Type B pancreatic cell (in vitro differentiated cells): ENCODE results near the gene SPATA9. TPM values are rescaled to one million over a fixed set of nuclear protein-coding genes. Genes with fewer than 3 reads are reported as not detected.

Source experiments
- DNase-seq: peaks from one replicate; pipeline ENCODE4 v3.0.0; 2021; ENCODE audit warnings: mixed read lengths; ENCODE audit not compliant: unreplicated experiment; ENCODE audit errors: extremely low spot score
- H3K27ac Mint-ChIP-seq: 2 replicates; pipeline ENCODE4 v1.8.0; 2021; ENCODE audit warnings: mild to moderate bottlenecking, mixed read lengths
- H3K27me3 Mint-ChIP-seq: 2 replicates; pipeline ENCODE4 v1.8.0; 2021; ENCODE audit warnings: mixed read lengths
- H3K36me3 Mint-ChIP-seq: 2 replicates; pipeline ENCODE4 v1.8.0; 2021; ENCODE audit warnings: mixed read lengths
- H3K4me1 Mint-ChIP-seq: one replicate; pipeline ENCODE4 v1.8.0; 2021; ENCODE audit warnings: mixed read lengths; ENCODE audit not compliant: unreplicated experiment
- H3K4me3 Mint-ChIP-seq: 2 replicates; pipeline ENCODE4 v1.8.0; 2021; ENCODE audit warnings: mild to moderate bottlenecking, mixed read lengths
- H3K9me3 Mint-ChIP-seq: 2 replicates; pipeline ENCODE4 v1.8.0; 2021; ENCODE audit warnings: mixed read lengths
- total RNA-seq: library from RNA; stranded (reverse); gene quantifications from 2 replicates; pipeline ENCODE4 v1.2.1, GENCODE V29; 2021; ENCODE audit warnings: low replicate concordance
- TF ChIP-seq, protein P1 (sequence below): fragments of 200-600 bp; sonication (generic); conservative IDR thresholded peaks from 2 replicates; pipeline ENCODE4 v1.5.0; 2021; ENCODE audit warnings: antibody characterized with exemption, mild to moderate bottlenecking

SPATA9 gene
- total RNA-seq, 1 donor from 2014 or later, result 0.29 TPM

DNA sequence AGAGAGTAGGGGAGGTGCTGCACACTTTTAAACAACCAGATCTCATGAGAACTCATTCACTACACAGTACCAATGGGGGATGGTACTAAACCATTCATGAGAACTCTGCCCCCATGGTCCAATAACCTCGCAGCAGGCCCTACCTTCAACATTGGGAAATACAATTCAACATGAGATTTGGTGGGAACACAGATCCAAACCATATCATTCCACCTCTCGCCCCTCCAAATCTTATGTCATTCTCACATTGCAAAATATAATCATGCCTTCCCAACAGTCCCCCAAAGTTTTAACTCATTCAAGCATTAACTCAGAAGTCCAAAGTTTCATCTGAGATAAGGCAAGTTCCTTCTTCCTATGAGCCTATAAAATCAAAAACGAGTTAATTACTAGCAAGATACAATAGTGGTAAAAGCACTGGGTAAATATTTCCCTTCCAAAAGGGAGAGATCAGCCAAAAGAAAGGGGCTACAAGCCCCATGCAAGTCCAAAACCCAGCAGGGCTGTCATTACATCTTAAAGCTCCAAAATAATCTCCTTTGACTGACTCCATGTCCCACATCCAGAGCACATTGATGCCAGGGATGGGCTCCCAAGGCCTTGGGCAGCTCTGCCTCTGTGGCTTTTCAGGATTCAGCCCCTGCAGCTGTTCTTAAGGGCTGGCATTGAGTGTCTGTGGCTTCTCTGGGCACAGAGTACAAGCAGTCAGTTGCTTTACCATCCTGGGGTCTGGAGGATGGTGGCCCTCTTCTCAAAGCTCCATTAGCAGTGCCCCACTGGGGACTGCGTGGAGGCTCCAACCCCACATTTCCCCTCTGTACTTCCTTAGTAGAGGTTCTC is 54.6 kb downstream of the SPATA9 start:
- TF ChIP-seq, protein P1, sequence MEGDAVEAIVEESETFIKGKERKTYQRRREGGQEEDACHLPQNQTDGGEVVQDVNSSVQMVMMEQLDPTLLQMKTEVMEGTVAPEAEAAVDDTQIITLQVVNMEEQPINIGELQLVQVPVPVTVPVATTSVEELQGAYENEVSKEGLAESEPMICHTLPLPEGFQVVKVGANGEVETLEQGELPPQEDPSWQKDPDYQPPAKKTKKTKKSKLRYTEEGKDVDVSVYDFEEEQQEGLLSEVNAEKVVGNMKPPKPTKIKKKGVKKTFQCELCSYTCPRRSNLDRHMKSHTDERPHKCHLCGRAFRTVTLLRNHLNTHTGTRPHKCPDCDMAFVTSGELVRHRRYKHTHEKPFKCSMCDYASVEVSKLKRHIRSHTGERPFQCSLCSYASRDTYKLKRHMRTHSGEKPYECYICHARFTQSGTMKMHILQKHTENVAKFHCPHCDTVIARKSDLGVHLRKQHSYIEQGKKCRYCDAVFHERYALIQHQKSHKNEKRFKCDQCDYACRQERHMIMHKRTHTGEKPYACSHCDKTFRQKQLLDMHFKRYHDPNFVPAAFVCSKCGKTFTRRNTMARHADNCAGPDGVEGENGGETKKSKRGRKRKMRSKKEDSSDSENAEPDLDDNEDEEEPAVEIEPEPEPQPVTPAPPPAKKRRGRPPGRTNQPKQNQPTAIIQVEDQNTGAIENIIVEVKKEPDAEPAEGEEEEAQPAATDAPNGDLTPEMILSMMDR, result no peak
- H3K27ac Mint-ChIP-seq, result no peak overlapping the region
- H3K36me3 Mint-ChIP-seq, result no peaks in the 10 kb centered on the region
- DNase-seq, result no peak
- peaks cover 27% of the 10 kb centered on the region for H3K27me3 Mint-ChIP-seq
- H3K4me3 Mint-ChIP-seq, result no peak overlapping the region
- no peaks in the 10 kb centered on the region for H3K9me3 Mint-ChIP-seq
- no peaks in the 10 kb centered on the region for H3K4me1 Mint-ChIP-seq

DNA sequence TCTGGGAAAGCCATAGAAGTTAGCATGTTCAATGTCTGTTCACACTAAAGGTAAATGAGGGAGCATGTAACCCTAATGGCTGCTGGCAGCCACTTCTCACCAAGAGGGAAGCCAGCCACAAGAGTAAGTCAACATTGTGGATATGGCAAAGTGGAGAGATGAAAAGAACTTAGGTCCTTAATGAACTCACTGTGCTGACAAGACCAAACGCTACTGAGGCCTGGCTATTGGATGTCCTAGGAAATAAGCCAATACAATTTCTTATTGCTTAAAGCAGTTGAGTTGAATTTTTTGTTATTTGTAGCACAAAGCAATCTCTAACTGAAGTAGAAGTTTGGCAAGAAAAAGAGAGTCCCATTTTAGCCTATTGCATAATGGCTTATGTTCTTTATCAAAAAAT is 56.1 kb downstream of the SPATA9 start:
- TF ChIP-seq, protein P1, result no peak
- no peak overlapping the region for H3K4me3 Mint-ChIP-seq
- peaks cover 42% of the 10 kb centered on the region for H3K27me3 Mint-ChIP-seq
- no peak for DNase-seq
- no peaks in the 10 kb centered on the region for H3K36me3 Mint-ChIP-seq
- no peaks in the 10 kb centered on the region for H3K9me3 Mint-ChIP-seq
- no peak overlapping the region for H3K27ac Mint-ChIP-seq
- H3K4me1 Mint-ChIP-seq, result no peaks in the 10 kb centered on the region

DNA sequence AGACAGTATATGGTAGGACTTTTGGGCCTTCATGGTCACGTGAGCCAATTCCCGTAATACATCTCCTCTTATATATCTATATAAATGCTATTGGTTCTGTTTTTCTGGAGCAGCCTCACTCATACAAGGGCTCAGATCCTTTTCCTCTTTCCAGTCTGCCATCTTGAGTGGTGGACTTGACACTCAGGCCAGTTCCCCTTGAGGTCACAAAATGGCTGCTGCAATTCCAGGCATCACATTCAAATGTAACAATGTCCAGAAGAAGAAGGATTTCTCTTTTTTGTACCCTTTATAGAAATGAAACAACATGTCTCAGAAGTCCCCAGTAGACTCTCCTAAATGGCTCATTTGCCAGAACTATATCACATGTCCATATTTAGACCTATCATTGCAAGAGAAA is 58.4 kb downstream of the SPATA9 start:
- Mint-ChIP-seq H3K9me3 (no peaks in the 10 kb centered on the region), H3K4me1 (peaks cover 6% of the 10 kb centered on the region), H3K36me3 (no peaks in the 10 kb centered on the region), H3K4me3 (no peak overlapping the region), H3K27ac (no peak overlapping the region), H3K27me3 (peaks cover 54% of the 10 kb centered on the region)
- TF ChIP-seq, protein P1, result no peak
- DNase-seq, result no peak

DNA sequence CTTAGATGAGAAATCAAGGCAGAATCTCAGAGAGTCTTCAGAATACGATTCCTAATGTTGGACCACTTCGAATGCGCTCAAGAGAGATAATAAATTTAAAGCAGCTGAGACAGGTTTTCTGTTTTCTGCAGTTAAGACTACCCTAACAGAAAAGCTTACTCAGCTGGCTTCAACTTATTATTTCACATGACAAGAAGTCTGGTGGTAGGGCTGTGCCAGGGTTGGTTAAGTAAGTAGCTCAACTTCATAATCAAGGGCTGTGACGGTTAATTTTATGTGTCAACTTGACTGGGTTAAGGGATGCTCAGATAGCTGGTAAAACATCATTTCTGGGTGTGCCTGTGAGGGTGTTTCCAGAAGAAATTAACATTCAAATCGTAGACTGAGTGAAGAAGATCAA is 59.1 kb downstream of the SPATA9 start:
- Mint-ChIP-seq H3K4me3 (no peak overlapping the region), H3K4me1 (peaks cover 9% of the 10 kb centered on the region), H3K27me3 (peaks cover 61% of the 10 kb centered on the region)

DNA sequence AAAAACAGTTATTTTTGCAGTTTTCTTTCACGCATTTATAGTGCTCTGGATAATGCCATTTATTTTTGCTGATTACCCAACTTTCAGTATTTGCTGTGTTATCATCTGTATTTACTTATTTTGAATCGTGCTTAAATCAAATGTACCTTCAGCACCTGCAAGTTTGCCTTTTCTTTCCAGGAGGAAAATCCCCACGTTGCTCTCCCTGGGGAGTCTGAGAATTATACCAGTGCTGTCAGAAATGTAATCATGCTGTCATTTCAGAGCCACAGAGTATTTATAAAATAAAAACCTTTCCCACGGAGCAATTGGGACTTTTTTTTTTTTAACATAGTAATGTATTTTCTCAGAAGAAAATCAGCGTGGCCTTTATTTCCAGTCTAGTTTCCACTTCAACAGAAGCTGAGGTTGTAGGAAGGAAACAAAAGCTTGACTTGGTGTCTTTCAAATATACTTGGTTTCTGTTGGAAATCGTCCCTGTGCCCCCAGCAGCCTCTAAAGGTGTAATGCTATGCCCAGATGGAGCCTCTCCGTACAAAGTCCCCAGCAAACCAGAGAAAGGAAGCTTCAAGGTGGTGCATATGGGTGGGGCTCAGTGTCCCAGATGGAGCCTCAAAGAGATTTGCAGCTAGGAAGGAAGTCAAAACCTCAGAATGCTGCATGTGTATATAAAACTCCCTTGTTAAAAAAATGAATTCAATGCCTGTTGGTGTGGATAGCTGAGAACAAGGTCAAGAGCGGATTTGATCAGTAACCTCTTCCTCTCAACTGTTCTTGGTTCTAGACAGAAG is 60.8 kb downstream of the SPATA9 start:
- Mint-ChIP-seq H3K9me3 (no peaks in the 10 kb centered on the region), H3K36me3 (peaks cover 5% of the 10 kb centered on the region), H3K4me3 (peak overlapping the region; percentile 89), H3K27me3 (peaks cover 70% of the 10 kb centered on the region), H3K4me1 (peaks cover 12% of the 10 kb centered on the region), H3K27ac (peak overlapping the region; percentile 61)
- no peak for DNase-seq
- TF ChIP-seq, protein P1, result no peak

More for the DNA sequence above, 59.1 kb downstream of the SPATA9 start:
- Mint-ChIP-seq H3K9me3 (no peaks in the 10 kb centered on the region), H3K27ac (no peak overlapping the region), H3K36me3 (peaks cover under 1% of the 10 kb centered on the region)
- no peak for DNase-seq
- TF ChIP-seq, protein P1, result no peak
